Measurements from ENCODE around the gene ATXN7. TPM values are rescaled to one million over a fixed set of nuclear protein-coding genes. Genes with fewer than 3 reads are reported as not detected.

Gene ATXN7
- polyA plus RNA-seq, 1 donor from 2014 or later: 6.7 TPM

- no peaks in the 10 kb centered on the region for H4K20me1 ChIP-seq (ENCODE audit: insufficient read depth)
- no peaks in the 10 kb centered on the region for H3K9me2 ChIP-seq (ENCODE audit: insufficient read depth, low read length)
- no peaks in the 10 kb centered on the region for H3K9me3 ChIP-seq (ENCODE audit: low read length)
- H3K4me3 ChIP-seq (ENCODE audit: low read length): peak overlapping the region; percentile 31
- H3K27ac ChIP-seq (ENCODE audit: low read length): peak overlapping the region; percentile 64
- H2AFZ ChIP-seq (ENCODE audit: low read depth, low read length): no peak overlapping the region
- no peaks in the 10 kb centered on the region for H3K79me2 ChIP-seq (replicated peaks; ENCODE audit: insufficient read depth, low read length)
- TF ChIP-seq, protein P1, sequence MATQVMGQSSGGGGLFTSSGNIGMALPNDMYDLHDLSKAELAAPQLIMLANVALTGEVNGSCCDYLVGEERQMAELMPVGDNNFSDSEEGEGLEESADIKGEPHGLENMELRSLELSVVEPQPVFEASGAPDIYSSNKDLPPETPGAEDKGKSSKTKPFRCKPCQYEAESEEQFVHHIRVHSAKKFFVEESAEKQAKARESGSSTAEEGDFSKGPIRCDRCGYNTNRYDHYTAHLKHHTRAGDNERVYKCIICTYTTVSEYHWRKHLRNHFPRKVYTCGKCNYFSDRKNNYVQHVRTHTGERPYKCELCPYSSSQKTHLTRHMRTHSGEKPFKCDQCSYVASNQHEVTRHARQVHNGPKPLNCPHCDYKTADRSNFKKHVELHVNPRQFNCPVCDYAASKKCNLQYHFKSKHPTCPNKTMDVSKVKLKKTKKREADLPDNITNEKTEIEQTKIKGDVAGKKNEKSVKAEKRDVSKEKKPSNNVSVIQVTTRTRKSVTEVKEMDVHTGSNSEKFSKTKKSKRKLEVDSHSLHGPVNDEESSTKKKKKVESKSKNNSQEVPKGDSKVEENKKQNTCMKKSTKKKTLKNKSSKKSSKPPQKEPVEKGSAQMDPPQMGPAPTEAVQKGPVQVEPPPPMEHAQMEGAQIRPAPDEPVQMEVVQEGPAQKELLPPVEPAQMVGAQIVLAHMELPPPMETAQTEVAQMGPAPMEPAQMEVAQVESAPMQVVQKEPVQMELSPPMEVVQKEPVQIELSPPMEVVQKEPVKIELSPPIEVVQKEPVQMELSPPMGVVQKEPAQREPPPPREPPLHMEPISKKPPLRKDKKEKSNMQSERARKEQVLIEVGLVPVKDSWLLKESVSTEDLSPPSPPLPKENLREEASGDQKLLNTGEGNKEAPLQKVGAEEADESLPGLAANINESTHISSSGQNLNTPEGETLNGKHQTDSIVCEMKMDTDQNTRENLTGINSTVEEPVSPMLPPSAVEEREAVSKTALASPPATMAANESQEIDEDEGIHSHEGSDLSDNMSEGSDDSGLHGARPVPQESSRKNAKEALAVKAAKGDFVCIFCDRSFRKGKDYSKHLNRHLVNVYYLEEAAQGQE (IDR thresholded peaks at IDR 0.05; ENCODE audit: borderline replicate concordance): peak; percentile 91
- peak; percentile 66 for TF ChIP-seq POLR2AphosphoS5 (IDR thresholded peaks at IDR 0.05)
- no peak for TF ChIP-seq MXI1 (conservative IDR thresholded peaks at IDR 0.05; ENCODE audit: poor library complexity, severe bottlenecking)
- peak; percentile 93 for TF ChIP-seq EP300 (conservative IDR thresholded peaks at IDR 0.05; ENCODE audit: poor library complexity, severe bottlenecking)
- no peak for TF ChIP-seq RAD21 (conservative IDR thresholded peaks at IDR 0.05)
- no peaks in the 10 kb centered on the region for H3K36me3 ChIP-seq (ENCODE audit: insufficient read depth, low read length)
- no peaks in the 10 kb centered on the region for H3K27me3 ChIP-seq (ENCODE audit: insufficient read depth, low read depth, low read length)
- peaks cover 8% of the 10 kb centered on the region for H3F3A ChIP-seq (ENCODE audit: insufficient read depth, low read length, poor library complexity, severe bottlenecking)
- H3K4me2 ChIP-seq (ENCODE audit: low read length): no peak overlapping the region
- H3K9ac ChIP-seq (ENCODE audit: low read length): peak overlapping the region; percentile 6
These were observed 174.6 kb downstream of the ATXN7 start for GRCh38 chr3:64038253-64038767.

DNA sequence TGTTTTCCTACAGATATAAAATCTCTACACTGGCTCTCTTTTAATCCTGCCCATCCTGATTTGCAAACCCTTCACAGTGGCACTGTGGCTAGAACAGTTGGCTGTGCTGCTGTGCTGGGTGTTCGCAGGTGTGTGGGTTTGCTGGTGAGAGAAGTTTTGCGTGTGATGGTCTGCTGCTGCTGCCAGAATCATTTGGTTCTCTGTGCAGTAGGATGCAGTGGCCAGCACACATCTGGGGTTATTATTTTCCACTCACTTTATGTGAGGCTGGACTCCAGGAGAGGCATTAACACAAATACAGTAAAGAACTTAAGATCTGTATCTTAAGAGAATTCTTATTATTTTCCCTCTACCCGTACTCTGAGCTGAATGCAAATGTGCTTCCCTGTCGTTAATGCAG lies 175.7 kb downstream of the ATXN7 start:
- H3K4me2 ChIP-seq (ENCODE audit: low read length): no peak overlapping the region
- no peaks in the 10 kb centered on the region for H3K9me3 ChIP-seq (ENCODE audit: low read length)
- H3K4me3 ChIP-seq (ENCODE audit: low read length): no peak overlapping the region
- no peaks in the 10 kb centered on the region for H3K9me2 ChIP-seq (ENCODE audit: insufficient read depth, low read length)
- TF ChIP-seq, protein P2, sequence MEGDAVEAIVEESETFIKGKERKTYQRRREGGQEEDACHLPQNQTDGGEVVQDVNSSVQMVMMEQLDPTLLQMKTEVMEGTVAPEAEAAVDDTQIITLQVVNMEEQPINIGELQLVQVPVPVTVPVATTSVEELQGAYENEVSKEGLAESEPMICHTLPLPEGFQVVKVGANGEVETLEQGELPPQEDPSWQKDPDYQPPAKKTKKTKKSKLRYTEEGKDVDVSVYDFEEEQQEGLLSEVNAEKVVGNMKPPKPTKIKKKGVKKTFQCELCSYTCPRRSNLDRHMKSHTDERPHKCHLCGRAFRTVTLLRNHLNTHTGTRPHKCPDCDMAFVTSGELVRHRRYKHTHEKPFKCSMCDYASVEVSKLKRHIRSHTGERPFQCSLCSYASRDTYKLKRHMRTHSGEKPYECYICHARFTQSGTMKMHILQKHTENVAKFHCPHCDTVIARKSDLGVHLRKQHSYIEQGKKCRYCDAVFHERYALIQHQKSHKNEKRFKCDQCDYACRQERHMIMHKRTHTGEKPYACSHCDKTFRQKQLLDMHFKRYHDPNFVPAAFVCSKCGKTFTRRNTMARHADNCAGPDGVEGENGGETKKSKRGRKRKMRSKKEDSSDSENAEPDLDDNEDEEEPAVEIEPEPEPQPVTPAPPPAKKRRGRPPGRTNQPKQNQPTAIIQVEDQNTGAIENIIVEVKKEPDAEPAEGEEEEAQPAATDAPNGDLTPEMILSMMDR (IDR thresholded peaks at IDR 0.05; ENCODE audit: poor library complexity, severe bottlenecking): no peak
- TF ChIP-seq MXI1 (conservative IDR thresholded peaks at IDR 0.05; ENCODE audit: poor library complexity, severe bottlenecking) (no peak), EP300 (conservative IDR thresholded peaks at IDR 0.05; ENCODE audit: poor library complexity, severe bottlenecking) (no peak), POLR2AphosphoS5 (IDR thresholded peaks at IDR 0.05) (no peak), EZH2 (IDR thresholded peaks at IDR 0.05; ENCODE audit: borderline replicate concordance, insufficient read depth, low read length, poor library complexity, severe bottlenecking) (no peak), SMC3 (conservative IDR thresholded peaks at IDR 0.05; ENCODE audit: poor library complexity) (no peak), TAF1 (IDR thresholded peaks at IDR 0.05; ENCODE audit: low read depth) (no peak), RAD21 (conservative IDR thresholded peaks at IDR 0.05) (no peak)
- TF ChIP-seq, protein P1 (IDR thresholded peaks at IDR 0.05; ENCODE audit: borderline replicate concordance): no peak
- no peaks in the 10 kb centered on the region for H3K79me2 ChIP-seq (replicated peaks; ENCODE audit: insufficient read depth, low read length)
- no peaks in the 10 kb centered on the region for H4K20me1 ChIP-seq (ENCODE audit: insufficient read depth)
- H3K27ac ChIP-seq (ENCODE audit: low read length): peak overlapping the region; percentile 52
- H3K27me3 ChIP-seq (ENCODE audit: insufficient read depth, low read depth, low read length): no peaks in the 10 kb centered on the region
- no peak overlapping the region for H2AFZ ChIP-seq (ENCODE audit: low read depth, low read length)
- no peaks in the 10 kb centered on the region for H3K36me3 ChIP-seq (ENCODE audit: insufficient read depth, low read length)
- no peak overlapping the region for H3K9ac ChIP-seq (ENCODE audit: low read length)
- peaks cover 8% of the 10 kb centered on the region for H3F3A ChIP-seq (ENCODE audit: insufficient read depth, low read length, poor library complexity, severe bottlenecking)
